H1 (cell line): ENCODE measurements around the gene C3orf38. TPM values are rescaled to one million over a fixed set of nuclear protein-coding genes. Genes with fewer than 3 reads are reported as not detected.

ENCODE experiments used
- CTCF ChIA-PET: fragments of 300-600 bp; sonication (Branson Sonifier 250); formaldehyde crosslinking; loops from one replicate; lab custom pipeline; 2021; ENCODE audit not compliant: partially characterized antibody; lab: Charles Lee
- POLR2A ChIA-PET: fragments of 300-600 bp; sonication (Branson Sonifier 250); formaldehyde crosslinking; loops from one replicate; lab custom pipeline; 2021; ENCODE audit warnings: inconsistent platforms; ENCODE audit not compliant: partially characterized antibody; lab: Charles Lee
- DNase-seq, 2 experiments: peaks; one replicate each; pipeline versions ENCODE4 v3.0.0 to v3.0.0-alpha.2; 2010 to 2022; ENCODE audit warnings: low spot score in 2 of 2, low read depth in 1 of 2, mixed read lengths in 1 of 2
- FAIRE-seq: peaks from 2 replicates; lab custom pipeline; 2011; peaks lifted over from hg19 to GRCh38; lab: Jason Lieb, UNC
- H2AFZ ChIP-seq: 2 replicates; pipeline ENCODE4 v1.8.1; 2012; ENCODE audit warnings: low read length, inconsistent platforms
- H2AK5ac ChIP-seq: 2 replicates; pipeline ENCODE4 v1.6.1; 2013; ENCODE audit warnings: low read depth, low read length
- H2BK120ac ChIP-seq: replicated peaks from 2 replicates; pipeline ENCODE3; 2013; ENCODE audit warnings: low read depth, low read length, inconsistent platforms
- H2BK12ac ChIP-seq: 2 replicates; pipeline ENCODE4 v1.6.1; 2013; ENCODE audit warnings: low read depth, low read length
- H2BK15ac ChIP-seq: 2 replicates; pipeline ENCODE4 v1.6.1; 2013; ENCODE audit warnings: low read length
- H2BK20ac ChIP-seq: 2 replicates; pipeline ENCODE4 v1.6.1; 2013; ENCODE audit warnings: low read length
- H2BK5ac ChIP-seq: 2 replicates; pipeline ENCODE4 v1.6.1; 2013; ENCODE audit warnings: low read depth, low read length
- H3K14ac ChIP-seq: 2 replicates; pipeline ENCODE4 v1.6.1; 2013; ENCODE audit warnings: inconsistent platforms; ENCODE audit not compliant: insufficient read length
- H3K18ac ChIP-seq: 2 replicates; pipeline ENCODE4 v1.6.1; 2013; ENCODE audit warnings: low read length; ENCODE audit errors: extremely low read depth
- H3K23ac ChIP-seq: 2 replicates; pipeline ENCODE4 v1.6.1; 2013; ENCODE audit warnings: inconsistent platforms; ENCODE audit not compliant: insufficient read length
- H3K23me2 ChIP-seq: 2 replicates; pipeline ENCODE4 v1.6.1; 2013; ENCODE audit warnings: low read depth, low read length
- H3K27ac ChIP-seq: 2 replicates; pipeline ENCODE4 v1.6.1; 2011; ENCODE audit warnings: low read depth, low read length, inconsistent platforms
- H3K27me3 ChIP-seq, 4 experiments: replicated peaks in 1 of 4; 1 replicate in 1 of 4; 2 replicates in 3 of 4; pipeline versions ENCODE4 v1.6.1 to v1.8.1; 2011 to 2013; ENCODE audit warnings: low read length in 3 of 4, mild to moderate bottlenecking in 3 of 4, inconsistent platforms in 2 of 4, mixed read lengths in 2 of 4, moderate library complexity in 1 of 4; ENCODE audit not compliant: control insufficient read depth in 3 of 4, insufficient read depth in 3 of 4; ENCODE audit errors: extremely low read depth in 1 of 4
- H3K36me3 ChIP-seq, 4 experiments: 2 replicates each; pipeline versions ENCODE4 v1.6.1 to v1.8.1; 2011 to 2013; ENCODE audit warnings: mild to moderate bottlenecking in 4 of 4, low read length in 3 of 4, moderate library complexity in 2 of 4, control low read depth in 1 of 4, inconsistent platforms in 1 of 4; ENCODE audit not compliant: insufficient read depth in 4 of 4, control insufficient read depth in 2 of 4
- H3K4ac ChIP-seq: replicated peaks from 2 replicates; pipeline ENCODE3; 2013; ENCODE audit warnings: low read length, low read depth, mixed read lengths, inconsistent platforms; ENCODE audit not compliant: insufficient read length
- H3K4me1 ChIP-seq, 4 experiments: replicated peaks in 1 of 4; 1 replicate in 1 of 4; 2 replicates in 3 of 4; pipeline versions ENCODE4 v1.6.1 to v1.8.1; 2011 to 2013; ENCODE audit warnings: low read length in 3 of 4, inconsistent platforms in 2 of 4, mixed read lengths in 1 of 4; ENCODE audit not compliant: insufficient read depth in 4 of 4, control insufficient read depth in 3 of 4
- H3K4me2 ChIP-seq, 2 experiments: 2 replicates each; pipeline versions ENCODE4 v1.6.1 to v1.8.1; 2011 to 2013; ENCODE audit warnings: low read depth in 2 of 2, low read length in 2 of 2, control low read depth in 1 of 2, inconsistent platforms in 1 of 2, mild to moderate bottlenecking in 1 of 2; ENCODE audit not compliant: insufficient read depth in 1 of 2
- H3K4me3 ChIP-seq, 4 experiments: fragments of 200-600, 300-600 bp in 1 of 4; sonication (generic), shearing (Covaris generic), sonication (Bioruptor Twin) in 1 of 4; 2 replicates each; pipeline versions ENCODE4 v1.5.1 to v1.8.1; 2011 to 2016; ENCODE audit warnings: low read length in 4 of 4, low read depth in 3 of 4, control low read depth in 2 of 4, inconsistent platforms in 2 of 4, mild to moderate bottlenecking in 2 of 4, mixed read lengths in 1 of 4, moderate library complexity in 1 of 4; ENCODE audit not compliant: insufficient read depth in 2 of 4; ENCODE audit errors: extremely low read depth in 1 of 4
- H3K56ac ChIP-seq: replicated peaks from 2 replicates; pipeline ENCODE3; 2013; ENCODE audit warnings: low read depth, mild to moderate bottlenecking, mixed read lengths, low read length, inconsistent platforms; ENCODE audit not compliant: insufficient read length
- H3K79me1 ChIP-seq: 2 replicates; pipeline ENCODE4 v1.6.1; 2013; ENCODE audit warnings: low read depth, low read length, control low read depth
- H3K79me2 ChIP-seq, 2 experiments: 2 replicates each; pipeline versions ENCODE4 v1.6.1 to v1.8.1; 2012 to 2013; ENCODE audit warnings: low read length in 2 of 2, mild to moderate bottlenecking in 2 of 2, inconsistent platforms in 1 of 2; ENCODE audit not compliant: insufficient read depth in 2 of 2, control insufficient read depth in 1 of 2
- H3K9ac ChIP-seq, 4 experiments: replicated peaks in 1 of 4; 1 replicate in 1 of 4; 2 replicates in 3 of 4; pipeline versions ENCODE4 v1.6.1 to v1.8.1; 2011 to 2013; ENCODE audit warnings: low read depth in 3 of 4, low read length in 3 of 4, control low read depth in 2 of 4, mild to moderate bottlenecking in 2 of 4, moderate library complexity in 2 of 4, inconsistent platforms in 1 of 4; ENCODE audit errors: extremely low read depth in 1 of 4
- H3K9me3 ChIP-seq, 2 experiments: 2 replicates each; pipeline versions ENCODE4 v1.6.1 to v1.8.1; 2012 to 2013; ENCODE audit warnings: mild to moderate bottlenecking in 2 of 2, moderate library complexity in 2 of 2, control low read depth in 1 of 2, inconsistent platforms in 1 of 2, low read depth in 1 of 2, low read length in 1 of 2, mixed read lengths in 1 of 2; ENCODE audit not compliant: insufficient read depth in 2 of 2
- H4K20me1 ChIP-seq, 2 experiments: replicated peaks in 1 of 2; 2 replicates each; pipeline versions ENCODE3 to v1.8.1; 2011 to 2013; ENCODE audit warnings: inconsistent platforms in 2 of 2, low read length in 2 of 2, mild to moderate bottlenecking in 1 of 2; ENCODE audit not compliant: insufficient read depth in 2 of 2, control insufficient read depth in 1 of 2
- H4K5ac ChIP-seq: 2 replicates; pipeline ENCODE4 v1.6.1; 2013; ENCODE audit warnings: low read length, low read depth, mixed read lengths, inconsistent platforms; ENCODE audit not compliant: insufficient read length
- H4K8ac ChIP-seq: 2 replicates; pipeline ENCODE4 v1.8.0; 2013; ENCODE audit warnings: mild to moderate bottlenecking, moderate library complexity, low read length, inconsistent platforms; ENCODE audit not compliant: insufficient read depth; ENCODE audit errors: extremely low read depth
- H4K91ac ChIP-seq: replicated peaks from 2 replicates; pipeline ENCODE3; 2013; ENCODE audit warnings: low read length, mixed read lengths, inconsistent platforms; ENCODE audit not compliant: insufficient read length
- ATF2 ChIP-seq: IDR thresholded peaks from 2 replicates; pipeline ENCODE4 v1.6.1; 2012; ENCODE audit warnings: low read length, inconsistent platforms
- CBX8 ChIP-seq: fragments of 300-800, 300-1000 bp; sonication (generic); IDR thresholded peaks from 2 replicates; pipeline ENCODE4 v1.7.1; 2016; ENCODE audit warnings: low read depth, low read length, borderline replicate concordance
- CHD2 ChIP-seq: IDR thresholded peaks from 2 replicates; pipeline ENCODE4 v1.6.1; 2012; ENCODE audit warnings: low read length, improper control_type of control experiment
- EGR1 ChIP-seq: IDR thresholded peaks from 2 replicates; pipeline ENCODE4 v1.6.1; 2011; ENCODE audit warnings: low read depth, low read length, borderline replicate concordance
- EP300 ChIP-seq, 2 experiments: IDR thresholded peaks; 1 replicate in 1 of 2; 2 replicates in 1 of 2; pipeline ENCODE4 v1.6.1; 2011 to 2012; ENCODE audit warnings: low read depth in 2 of 2, low read length in 2 of 2, mild to moderate bottlenecking in 2 of 2, borderline replicate concordance in 1 of 2, inconsistent platforms in 1 of 2, moderate library complexity in 1 of 2
- FOSL1 ChIP-seq: IDR thresholded peaks from 2 replicates; pipeline ENCODE4 v1.6.1; 2011; ENCODE audit warnings: mild to moderate bottlenecking, low read depth, low read length, moderate library complexity; ENCODE audit not compliant: insufficient read depth
- JUN ChIP-seq: IDR thresholded peaks from 2 replicates; pipeline ENCODE4 v1.6.1; 2011; ENCODE audit warnings: low read depth, mild to moderate bottlenecking, improper control_type of control experiment, low read length
- JUND ChIP-seq: IDR thresholded peaks from 2 replicates; pipeline ENCODE4 v1.6.1; 2011; ENCODE audit warnings: mild to moderate bottlenecking, improper control_type of control experiment, low read length
- POLR2AphosphoS5 ChIP-seq: IDR thresholded peaks from 2 replicates; pipeline ENCODE4 v1.6.1; 2011; ENCODE audit warnings: low read depth, low read length
- RNF2 ChIP-seq: fragments of 200-900, 300-1000 bp; sonication (generic); IDR thresholded peaks from 2 replicates; pipeline ENCODE4 v1.7.1; 2016; ENCODE audit warnings: borderline replicate concordance, low read depth, mild to moderate bottlenecking, antibody characterized with exemption, low read length; ENCODE audit not compliant: poor library complexity, severe bottlenecking; ENCODE audit errors: missing control alignments
- SIX5 ChIP-seq: IDR thresholded peaks from 2 replicates; pipeline ENCODE4 v1.6.1; 2011; ENCODE audit warnings: mild to moderate bottlenecking, low read depth, low read length
- SP1 ChIP-seq: IDR thresholded peaks from 2 replicates; pipeline ENCODE4 v1.6.1; 2011; ENCODE audit warnings: low read depth, low read length
- TEAD4 ChIP-seq: IDR thresholded peaks from 2 replicates; pipeline ENCODE4 v1.6.1; 2012; ENCODE audit warnings: low read depth, low read length, inconsistent platforms, mixed read lengths
- WGBS, 2 experiments: shearing (Covaris generic) in 1 of 2; methylation state at CpG; one replicate each; pipeline versions ENCODE4 v1.1.6 to v1.1.7; 2013 to 2015; ENCODE audit warnings: low lambda C conversion rate in 2 of 2, mixed read lengths in 2 of 2, inconsistent platforms in 1 of 2, low coverage in 1 of 2, missing lambda C conversion rate in 1 of 2; ENCODE audit not compliant: insufficient replicate concordance in 2 of 2, insufficient coverage in 1 of 2, insufficient read length in 1 of 2; ENCODE audit errors: extremely low coverage in 1 of 2, missing lambda C conversion rate in 1 of 2; 5-methylcytosine and 5-hydroxymethylcytosine counted together
- polyA plus RNA-seq, 7 experiments: library from polyadenylated mRNA; depleted of rRNA in 3 of 7; stranded (reverse) in 5 of 7; unstranded in 2 of 7; fragments of >200 nt in 5 of 7; fragments of 200-250 nt in 2 of 7; gene quantifications; 1 replicate in 5 of 7; 2 replicates in 1 of 7; 4 replicates in 1 of 7; pipeline versions ENCODE4 v1.2.1 to v1.2.3, GENCODE V29; 2011 to 2013; ENCODE audit warnings: missing spikeins in 2 of 7, mixed read lengths in 2 of 7
- total RNA-seq: library from RNA; stranded (reverse); fragmentation: NEBNext Ultra II Directional; extraction: Animal tissue kit (Norgen Biotek cat#: 25700); gene quantifications from 2 replicates; pipeline ENCODE4 v1.2.1, GENCODE V29; 2021

Gene C3orf38
- total and polyA plus RNA-seq, 2 of the 8 experiments (the other 6 are each of a cell fraction or from before 2014, with no cell fraction given): 8.6 to 32.1 TPM

GRCh38 chr3:88189361-88189810 is 39.6 kb downstream of the C3orf38 start:
- no peak overlapping the region for H3K27ac ChIP-seq
- ChIA-PET CTCF (interaction anchor here (1.4 kb wide), 1 partner anchor 10 kb away, joined by 4 read pairs; no protein-coding TSS in a partner anchor), POLR2A (interaction anchor here (0.9 kb wide), 1 partner anchor 39 kb away, joined by 4 read pairs; no protein-coding TSS in a partner anchor)
- no peak overlapping the region for H2BK12ac ChIP-seq
- no peaks in the 10 kb centered on the region for H4K20me1 ChIP-seq
- no peak overlapping the region for H2BK5ac ChIP-seq
- no peaks in the 10 kb centered on the region for H3K79me2 ChIP-seq
- no peak for FAIRE-seq
- H4K8ac ChIP-seq: no peak overlapping the region
- no peak overlapping the region for H2BK20ac ChIP-seq
- 90% methylated on average over 11 of the region's 11 CpGs; no CpG with 5 or more reads in 1 of the 2 experiments for WGBS, 2 experiments
- H2BK120ac ChIP-seq: no peak overlapping the region
- H3K56ac ChIP-seq: no peak overlapping the region
- H2AFZ ChIP-seq: no peak overlapping the region
- no peaks in the 10 kb centered on the region for H3K36me3 ChIP-seq
- no peak overlapping the region for H3K4ac ChIP-seq
- H3K4me2 ChIP-seq: no peak overlapping the region
- no peak overlapping the region for H4K91ac ChIP-seq
- H3K9me3 ChIP-seq: peaks cover 0 to 2% of the 10 kb centered on the region in 2 experiments; a peak in 1 of 4 replicates
- H3K4me1 ChIP-seq: no peaks in the 10 kb centered on the region
- DNase-seq: no peak
- no peak overlapping the region for H3K9ac ChIP-seq
- H3K18ac ChIP-seq: no peak overlapping the region
- no peak overlapping the region for H3K4me3 ChIP-seq
- no peak overlapping the region for H2BK15ac ChIP-seq
- H3K14ac ChIP-seq: no peak overlapping the region
- no peaks in the 10 kb centered on the region for H3K27me3 ChIP-seq
- no peak overlapping the region for H3K23ac ChIP-seq
- H3K23me2 ChIP-seq: no peaks in the 10 kb centered on the region
- no peaks in the 10 kb centered on the region for H3K79me1 ChIP-seq
- no peak overlapping the region for H4K5ac ChIP-seq
- H2AK5ac ChIP-seq: no peak overlapping the region
- TF ChIP-seq TEAD4 (no peak), CHD2 (no peak), SP1 (no peak), CBX8 (no peak), ATF2 (no peak), EGR1 (no peak), FOSL1 (no peak), JUND (no peak), EP300 (IDR thresholded peaks at IDR 0.05; ENCODE audit: borderline replicate concordance in 1 of 2, low read depth in 2 of 2, low read length in 2 of 2) (no peak), RNF2 (no peak), JUN (no peak), POLR2AphosphoS5 (no peak), SIX5 (no peak)
